Measurements from ENCODE around the gene IL24.

Gene IL24

GRCh38 chr1:206856674-206857464 lies 40.4 kb upstream of the IL24 start:
- Histone ChIP-seq H3K4me3 (replicated peaks; ENCODE audit: insufficient read depth, low read length) (no peak overlapping the region), H3K27me3 (ENCODE audit: insufficient read depth, poor library complexity, severe bottlenecking) (no peaks in the 10 kb centered on the region), H3K27ac (replicated peaks) (no peak overlapping the region)
- DNase-seq (ENCODE audit: low read depth in 1 of 2, low spot score in 1 of 2) = no peak
- no peak for TF ChIP-seq REST (IDR thresholded peaks at IDR 0.05; ENCODE audit: insufficient replicate concordance, low read depth)
- peak; percentile 6 for TF ChIP-seq CTCF (IDR thresholded peaks at IDR 0.05; ENCODE audit: insufficient read depth, low read length)

GRCh38 chr1:206859082-206859521 lies 38.1 kb upstream of the IL24 start:
- no peak overlapping the region for H3K4me3 ChIP-seq (replicated peaks; ENCODE audit: insufficient read depth, low read length)
- TF ChIP-seq GABPA (IDR thresholded peaks at IDR 0.05; ENCODE audit: low read depth) (no peak), SPI1 (IDR thresholded peaks at IDR 0.05; ENCODE audit: borderline replicate concordance, low read depth) (no peak), POLR2AphosphoS5 (IDR thresholded peaks at IDR 0.05; ENCODE audit: low read depth) (no peak), REST (IDR thresholded peaks at IDR 0.05; ENCODE audit: insufficient replicate concordance, low read depth) (no peak), CTCF (IDR thresholded peaks at IDR 0.05; ENCODE audit: insufficient read depth, low read length) (no peak)
- no peak for DNase-seq (ENCODE audit: low read depth in 1 of 2, low spot score in 1 of 2)
- no peak overlapping the region for H3K27ac ChIP-seq (replicated peaks)
- no peaks in the 10 kb centered on the region for H3K27me3 ChIP-seq (ENCODE audit: insufficient read depth, poor library complexity, severe bottlenecking)

- Histone ChIP-seq H3K27ac (replicated peaks) (no peak overlapping the region), H3K4me3 (replicated peaks; ENCODE audit: insufficient read depth, low read length) (no peak overlapping the region), H3K27me3 (ENCODE audit: insufficient read depth, poor library complexity, severe bottlenecking) (no peaks in the 10 kb centered on the region)
- DNase-seq (ENCODE audit: low read depth in 1 of 2, low spot score in 1 of 2) = no peak
- TF ChIP-seq GABPA (IDR thresholded peaks at IDR 0.05; ENCODE audit: low read depth) (no peak), POLR2AphosphoS5 (IDR thresholded peaks at IDR 0.05; ENCODE audit: low read depth) (no peak), SPI1 (IDR thresholded peaks at IDR 0.05; ENCODE audit: borderline replicate concordance, low read depth) (no peak), CTCF (IDR thresholded peaks at IDR 0.05; ENCODE audit: insufficient read depth, low read length) (no peak), REST (IDR thresholded peaks at IDR 0.05; ENCODE audit: insufficient replicate concordance, low read depth) (no peak)
Observed at GRCh38 chr1:206860165-206860564, 37.1 kb upstream of the IL24 start.

All from HL-60 (cell line).